K562 (cell line): ENCODE data around the gene ZCCHC24. TPM values are rescaled to one million over a fixed set of nuclear protein-coding genes. Genes with fewer than 3 reads are reported as not detected.

Experiments
- ATAC-seq: fragments of 200-7000 bp; cut with Tn5 transposase; 3 replicates; pipeline ENCODE4 v1.9.1; 2020; ENCODE audit warnings: moderate library complexity
- BruUV-seq: library from RNA; stranded (reverse); fragments of 400-500 nt; replicated peaks from 2 replicates; lab custom pipeline; 2021; lab: Mats Ljungman, UMichigan
- CTCF ChIA-PET: fragments of 300-600 bp; formaldehyde crosslinking; extraction: SDS; loops from one replicate; lab custom pipeline; 2021; ENCODE audit warnings: low intra/inter-chr PET ratio; lab: Yijun Ruan, JAX
- POLR2A ChIA-PET: fragments of 300-600, 350-650 bp; sonication (Branson Sonifier 250); formaldehyde crosslinking; extraction: SDS; loops from one replicate; lab custom pipeline; 2021; ENCODE audit warnings: antibody characterized with exemption, inconsistent platforms; lab: Yijun Ruan, JAX
- DNase-seq, 4 experiments: peaks; one replicate each; pipeline versions ENCODE4 v3.0.0 to v3.0.0-alpha.2; 2011 to 2018; ENCODE audit warnings: low spot score in 3 of 4, mixed read lengths in 3 of 4; ENCODE audit errors: extremely low read depth in 1 of 4
- FAIRE-seq: peaks from 2 replicates; lab custom pipeline; 2011; peaks lifted over from hg19 to GRCh38; lab: Jason Lieb, UNC
- H2AFZ ChIP-seq: 2 replicates; pipeline ENCODE4 v1.6.0; 2011; ENCODE audit warnings: low read depth, low read length, control low read depth, inconsistent platforms
- H3K27ac ChIP-seq: fragments of 200-600 bp; 3 replicates; pipeline ENCODE4 v1.8.0; 2011; ENCODE audit warnings: low read depth, mild to moderate bottlenecking, control low read depth, inconsistent platforms, low read length, moderate library complexity, mixed read lengths; ENCODE audit errors: extremely low read depth
- H3K27me3 ChIP-seq, 2 experiments: fragments of 300-600 bp in 1 of 2; 2 replicates in 1 of 2; 3 replicates in 1 of 2; pipeline versions ENCODE4 v1.6.0 to v1.8.0; 2011; ENCODE audit warnings: inconsistent platforms in 2 of 2, low read length in 2 of 2, mild to moderate bottlenecking in 1 of 2, mixed read lengths in 1 of 2, moderate library complexity in 1 of 2; ENCODE audit not compliant: control insufficient read depth in 2 of 2, insufficient read depth in 2 of 2
- H3K36me3 ChIP-seq: fragments of 300-600 bp; 3 replicates; pipeline ENCODE4 v1.8.0; 2011; ENCODE audit warnings: mild to moderate bottlenecking, low read length, inconsistent platforms; ENCODE audit not compliant: control insufficient read depth, insufficient read depth
- H3K4me1 ChIP-seq, 2 experiments: fragments of 200-600 bp in 1 of 2; replicated peaks in 1 of 2; 2 replicates in 1 of 2; 3 replicates in 1 of 2; pipeline versions ENCODE4 v1.5.1 to v1.8.0; 2011; ENCODE audit warnings: inconsistent platforms in 2 of 2, low read length in 2 of 2, mild to moderate bottlenecking in 1 of 2, mixed read lengths in 1 of 2, moderate library complexity in 1 of 2; ENCODE audit not compliant: control insufficient read depth in 2 of 2, insufficient read depth in 2 of 2
- H3K4me2 ChIP-seq: 2 replicates; pipeline ENCODE4 v1.6.1; 2011; ENCODE audit warnings: low read length, control low read depth, inconsistent platforms, mixed read lengths; ENCODE audit not compliant: insufficient read depth
- H3K4me3 ChIP-seq: fragments of 200-600 bp; sonication (generic), shearing (Covaris generic); 2 replicates; pipeline ENCODE4 v1.5.1; 2016; ENCODE audit warnings: control low read depth, inconsistent platforms
- H3K79me2 ChIP-seq: fragments of 200-600 bp; 3 replicates; pipeline ENCODE4 v1.8.0; 2011; ENCODE audit warnings: low read length, inconsistent platforms; ENCODE audit not compliant: control insufficient read depth, insufficient read depth
- H3K9ac ChIP-seq, 2 experiments: 2 replicates each; pipeline versions ENCODE4 v1.6.0 to v1.6.1; 2011; ENCODE audit warnings: low read depth in 2 of 2, low read length in 2 of 2, control low read depth in 1 of 2, inconsistent platforms in 1 of 2, mild to moderate bottlenecking in 1 of 2, mixed read lengths in 1 of 2; ENCODE audit not compliant: insufficient read depth in 1 of 2
- H3K9me1 ChIP-seq: one replicate; pipeline ENCODE4 v1.6.0; 2011; ENCODE audit warnings: inconsistent platforms, mild to moderate bottlenecking, low read length, moderate library complexity; ENCODE audit not compliant: control insufficient read depth, insufficient read depth
- H3K9me3 ChIP-seq: replicated peaks from 2 replicates; pipeline ENCODE4 v1.5.1; 2011; ENCODE audit warnings: low read depth, low read length, inconsistent platforms; ENCODE audit not compliant: control insufficient read depth, insufficient read depth
- H4K20me1 ChIP-seq: replicated peaks from 2 replicates; pipeline ENCODE4 v1.6.1; 2011; ENCODE audit warnings: low read length, inconsistent platforms, mixed read lengths; ENCODE audit not compliant: control insufficient read depth, insufficient read depth
- BCLAF1 ChIP-seq, 2 experiments: fragments of 450-650 bp in 1 of 2; IDR thresholded peaks; 2 replicates each; pipeline ENCODE4 v1.6.1; 2011 to 2017; ENCODE audit warnings: low read depth in 2 of 2, antibody characterized with exemption in 1 of 2, borderline replicate concordance in 1 of 2, low read length in 1 of 2, mild to moderate bottlenecking in 1 of 2, mixed read lengths in 1 of 2; ENCODE audit not compliant: control insufficient read depth in 1 of 2
- E4F1 ChIP-seq: fragments of 250-450 bp; sonication (Bioruptor Pico); IDR thresholded peaks from 2 replicates; pipeline ENCODE4 v1.5.0; 2021; ENCODE audit warnings: mild to moderate bottlenecking, borderline replicate concordance
- PHF20 ChIP-seq: fragments of 450-650 bp; IDR thresholded peaks from 2 replicates; pipeline ENCODE4 v1.6.1; 2018; ENCODE audit not compliant: partially characterized antibody
- POLR2G ChIP-seq: fragments of 200-400 bp; formaldehyde crosslinking; IDR thresholded peaks from 2 replicates; pipeline ENCODE4 v1.6.1; 2017; ENCODE audit warnings: low read depth, mild to moderate bottlenecking, antibody characterized with exemption, low read length, moderate library complexity
- SETDB1 ChIP-seq: IDR thresholded peaks from one replicate; pipeline ENCODE4 v1.6.1; 2012; ENCODE audit warnings: low read length, control low read depth, inconsistent platforms
- WGBS: fragments of 100-300 bp; shearing (Covaris generic); methylation state at CpG from one replicate; pipeline ENCODE4 v1.1.6; 2016; ENCODE audit warnings: low coverage, mixed read lengths; ENCODE audit not compliant: insufficient coverage; ENCODE audit errors: missing lambda C conversion rate; 5-methylcytosine and 5-hydroxymethylcytosine counted together
- in situ Hi-C: fragments of 300-500 bp; cut with MboI; formaldehyde crosslinking; loops from 4 replicates; pipeline ENCODE4 v1.15.0; 2018; ENCODE audit warnings: inconsistent platforms, mixed read lengths
- intact Hi-C: fragments of 100-400 bp; cut with micrococcal nuclease; formaldehyde crosslinking; loops from 2 replicates; pipeline ENCODE4 v1.14.2; 2022
- polyA plus RNA-seq, 8 experiments: library from polyadenylated mRNA; depleted of rRNA in 4 of 8; stranded (reverse) in 5 of 8; unstranded in 3 of 8; fragments of >200 nt; fragmentation: Nextera tagmentation in 2 of 8; fragmentation: Illumina TruSeq in 1 of 8; extraction: Ambion mirVana in 2 of 8; extraction: Trizol in 1 of 8; gene quantifications; 2 replicates each; pipeline versions ENCODE4 v1.2.1 to v1.2.3, GENCODE V29; 2011 to 2014; ENCODE audit warnings: inconsistent platforms in 1 of 8, missing spikeins in 1 of 8
- total RNA-seq, 7 experiments: library from RNA; depleted of rRNA in 6 of 7; stranded (reverse); fragments of >200 nt in 6 of 7; fragmentation: Illumina TruSeq in 2 of 7; extraction: Trizol in 2 of 7; gene quantifications; 2 replicates each; pipeline versions ENCODE4 v1.2.1 to v1.2.3, GENCODE V29; 2011 to 2021; ENCODE audit warnings: low replicate concordance in 1 of 7

The ZCCHC24 gene
- total and polyA plus RNA-seq, 9 of the 15 experiments (the other 6 are each of a cell fraction or from before 2014, with no cell fraction given) = 0.84 to 11.0 (median 4.6) TPM

GRCh38 chr10:79351332-79351731 is 94.1 kb downstream of the ZCCHC24 start:
- BruUV-seq = no TSS peak
- in situ Hi-C loops (no loop called here), intact Hi-C loops (no loop called here)
- TF ChIP-seq BCLAF1 (IDR thresholded peaks at IDR 0.05; ENCODE audit: borderline replicate concordance in 1 of 2, control insufficient read depth in 1 of 2, low read depth in 2 of 2, low read length in 1 of 2) (no peak), POLR2G (0 out of 2 replicates have a peak, but pooled peaks have one; percentile 4), PHF20 (no peak), SETDB1 (no peak), E4F1 (CRISPR knock-in tag) (no peak)
- Histone ChIP-seq H2AFZ (no peak overlapping the region), H3K9ac (0 out of 4 replicates have a peak overlapping the region, but pooled peaks of 1 of the 2 experiments have one; percentile 21), H4K20me1 (peaks cover 25% of the 10 kb centered on the region), H3K79me2 (peaks cover 39% of the 10 kb centered on the region), H3K4me3 (no peak overlapping the region), H3K27me3 (no peaks in the 10 kb centered on the region), H3K36me3 (peaks cover 77% of the 10 kb centered on the region), H3K9me3 (no peaks in the 10 kb centered on the region), H3K4me1 (peaks cover 22 to 50% of the 10 kb centered on the region in 2 experiments), H3K9me1 (peaks cover 21% of the 10 kb centered on the region), H3K4me2 (no peak overlapping the region), H3K27ac (no peak overlapping the region)
- ChIA-PET POLR2A (interaction anchor here (0.7 to 0.9 kb wide), 2 partner anchors 11 to 42 kb away, joined by 3 read pairs; no protein-coding TSS in a partner anchor), CTCF (no interaction called here)
- ATAC-seq = no peak
- 98% methylated on average over 11 of the region's 13 CpGs for WGBS
- no peak for DNase-seq
- no peak for FAIRE-seq
